Measurements from ENCODE around the gene TIPARP. TPM values are rescaled to one million over a fixed set of nuclear protein-coding genes. Genes with fewer than 3 reads are reported as not detected.

Gene TIPARP
- total RNA-seq, 1 donor, result 28.2 TPM

GRCh38 chr3:156718622-156719306 lies 44.4 kb downstream of the TIPARP start:
- Histone ChIP-seq H3K27me3 (ENCODE audit: insufficient read depth, low read length) (no peaks in the 10 kb centered on the region), H3K79me2 (ENCODE audit: insufficient read depth, low read length) (peaks cover 12% of the 10 kb centered on the region), H3K36me3 (ENCODE audit: insufficient read depth, low read length) (peaks cover 26% of the 10 kb centered on the region), H2AFZ (ENCODE audit: low read length) (no peak overlapping the region), H3K4me2 (ENCODE audit: insufficient read depth, low read length) (no peak overlapping the region), H3K4me1 (ENCODE audit: insufficient read depth, low read length) (peaks cover 14% of the 10 kb centered on the region), H3K4me3 (ENCODE audit: insufficient read depth, low read length) (no peak overlapping the region), H3K27ac (ENCODE audit: low read depth, low read length) (peak overlapping the region; percentile 58), H4K20me1 (ENCODE audit: insufficient read depth, low read length) (no peaks in the 10 kb centered on the region), H3K9me3 (ENCODE audit: low read depth, low read length) (no peaks in the 10 kb centered on the region)
- TF ChIP-seq CTCF (IDR thresholded peaks at IDR 0.05; ENCODE audit: extremely low read depth, low read depth, low read length), result no peak
- DNase-seq (ENCODE audit: insufficient read length, low spot score, missing footprints), result no peak

GRCh38 chr3:156720826-156721225 lies 46.4 kb downstream of the TIPARP start:
- DNase-seq (ENCODE audit: insufficient read length, low spot score, missing footprints), result no peak
- H3K4me1 ChIP-seq (ENCODE audit: insufficient read depth, low read length), result peaks cover 14% of the 10 kb centered on the region
- H3K27ac ChIP-seq (ENCODE audit: low read depth, low read length), result no peak overlapping the region
- H3K79me2 ChIP-seq (ENCODE audit: insufficient read depth, low read length), result peaks cover 12% of the 10 kb centered on the region
- H2AFZ ChIP-seq (ENCODE audit: low read length), result no peak overlapping the region
- H3K4me3 ChIP-seq (ENCODE audit: insufficient read depth, low read length), result no peak overlapping the region
- TF ChIP-seq CTCF (IDR thresholded peaks at IDR 0.05; ENCODE audit: extremely low read depth, low read depth, low read length), result no peak
- H3K9me3 ChIP-seq (ENCODE audit: low read depth, low read length), result no peaks in the 10 kb centered on the region
- H3K27me3 ChIP-seq (ENCODE audit: insufficient read depth, low read length), result no peaks in the 10 kb centered on the region
- no peaks in the 10 kb centered on the region for H4K20me1 ChIP-seq (ENCODE audit: insufficient read depth, low read length)
- H3K36me3 ChIP-seq (ENCODE audit: insufficient read depth, low read length), result peaks cover 21% of the 10 kb centered on the region
- H3K4me2 ChIP-seq (ENCODE audit: insufficient read depth, low read length), result no peak overlapping the region

GRCh38 chr3:156721687-156722618 lies 47.6 kb downstream of the TIPARP start:
- Histone ChIP-seq H3K27ac (ENCODE audit: low read depth, low read length) (peak overlapping the region; percentile 65), H3K36me3 (ENCODE audit: insufficient read depth, low read length) (peaks cover 12% of the 10 kb centered on the region), H3K4me2 (ENCODE audit: insufficient read depth, low read length) (no peak overlapping the region), H3K4me1 (ENCODE audit: insufficient read depth, low read length) (peaks cover 14% of the 10 kb centered on the region), H3K4me3 (ENCODE audit: insufficient read depth, low read length) (no peak overlapping the region), H3K27me3 (ENCODE audit: insufficient read depth, low read length) (no peaks in the 10 kb centered on the region), H3K9me3 (ENCODE audit: low read depth, low read length) (no peaks in the 10 kb centered on the region), H4K20me1 (ENCODE audit: insufficient read depth, low read length) (no peaks in the 10 kb centered on the region), H2AFZ (ENCODE audit: low read length) (no peak overlapping the region), H3K79me2 (ENCODE audit: insufficient read depth, low read length) (peaks cover 7% of the 10 kb centered on the region)
- no peak for TF ChIP-seq CTCF (IDR thresholded peaks at IDR 0.05; ENCODE audit: extremely low read depth, low read depth, low read length)
- DNase-seq (ENCODE audit: insufficient read length, low spot score, missing footprints), result no peak

DNA sequence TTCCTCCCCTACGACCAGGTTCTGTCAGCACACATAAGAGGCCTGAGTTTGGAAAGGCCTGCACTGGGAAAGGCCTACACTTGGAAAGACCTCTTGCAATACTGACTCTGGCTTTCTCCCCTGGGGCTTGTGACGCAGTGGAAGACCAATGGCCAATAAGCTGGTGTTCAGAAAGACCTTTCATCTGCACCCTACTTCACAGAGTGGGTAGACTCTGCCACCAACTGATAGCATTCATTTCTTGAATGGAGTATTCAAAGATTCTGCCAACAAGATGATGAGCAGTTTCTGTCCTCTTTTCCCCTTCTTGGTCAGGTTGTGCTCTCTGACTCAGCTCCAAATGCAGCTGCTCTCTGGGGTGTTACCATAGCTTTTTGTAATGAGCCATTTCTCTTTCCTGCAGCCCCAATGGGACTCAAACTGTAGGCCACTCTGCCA lies 48.8 kb downstream of the TIPARP start:
- Histone ChIP-seq H3K9me3 (ENCODE audit: low read depth, low read length) (no peaks in the 10 kb centered on the region), H4K20me1 (ENCODE audit: insufficient read depth, low read length) (no peaks in the 10 kb centered on the region), H3K36me3 (ENCODE audit: insufficient read depth, low read length) (peaks cover 8% of the 10 kb centered on the region), H3K4me3 (ENCODE audit: insufficient read depth, low read length) (no peak overlapping the region), H3K79me2 (ENCODE audit: insufficient read depth, low read length) (peaks cover under 1% of the 10 kb centered on the region), H3K4me2 (ENCODE audit: insufficient read depth, low read length) (no peak overlapping the region), H3K27ac (ENCODE audit: low read depth, low read length) (peak overlapping the region; percentile 65), H3K4me1 (ENCODE audit: insufficient read depth, low read length) (peaks cover 19% of the 10 kb centered on the region), H2AFZ (ENCODE audit: low read length) (no peak overlapping the region), H3K27me3 (ENCODE audit: insufficient read depth, low read length) (no peaks in the 10 kb centered on the region)
- DNase-seq (ENCODE audit: insufficient read length, low spot score, missing footprints), result no peak
- no peak for TF ChIP-seq CTCF (IDR thresholded peaks at IDR 0.05; ENCODE audit: extremely low read depth, low read depth, low read length)
